GM23338 (cell line): ENCODE data around the gene IHH. TPM values are rescaled to one million over a fixed set of nuclear protein-coding genes. Genes with fewer than 3 reads are reported as not detected.

Experiments
- ATAC-seq: fragments of 200-7000 bp; cut with Tn5 transposase; 3 replicates; pipeline ENCODE4 v1.9.1; 2020
- DNase-seq: peaks from one replicate; pipeline ENCODE4 v3.0.0-alpha.2; 2015; ENCODE audit warnings: low spot score
- H2AFZ ChIP-seq: fragments of 200-600 bp; sonication (generic); 2 replicates; pipeline ENCODE4 v1.8.0; 2016; ENCODE audit warnings: antibody characterized with exemption, mild to moderate bottlenecking, moderate library complexity
- H3F3A ChIP-seq: fragments of 200-600 bp; sonication (generic); replicated peaks from 2 replicates; pipeline ENCODE4 v1.8.0; 2017; ENCODE audit warnings: antibody characterized with exemption, mixed run types, low read depth
- H3K27ac ChIP-seq: fragments of 200-600 bp; sonication (generic); 2 replicates; pipeline ENCODE4 v1.6.1; 2016; ENCODE audit warnings: low read depth
- H3K27me3 ChIP-seq: fragments of 200-600 bp; sonication (generic); 2 replicates; pipeline ENCODE4 v1.8.0; 2016; ENCODE audit warnings: mild to moderate bottlenecking, mixed run types, moderate library complexity; ENCODE audit not compliant: insufficient read depth
- H3K36me3 ChIP-seq: fragments of 200-600 bp; sonication (generic); 2 replicates; pipeline ENCODE4 v1.8.0; 2016; ENCODE audit warnings: mild to moderate bottlenecking; ENCODE audit not compliant: insufficient read depth
- H3K4me1 ChIP-seq: fragments of 200-600 bp; sonication (generic); 2 replicates; pipeline ENCODE4 v1.8.0; 2016; ENCODE audit warnings: mild to moderate bottlenecking, moderate library complexity; ENCODE audit not compliant: insufficient read depth
- H3K4me2 ChIP-seq: fragments of 200-600 bp; sonication (generic); 2 replicates; pipeline ENCODE4 v1.7.1; 2017; ENCODE audit warnings: mixed run types
- H3K4me3 ChIP-seq: fragments of 200-600 bp; sonication (generic); 2 replicates; pipeline ENCODE4 v1.6.1; 2016; ENCODE audit warnings: mixed run types
- H3K79me2 ChIP-seq: fragments of 200-600 bp; sonication (generic); replicated peaks from 2 replicates; pipeline ENCODE4 v1.8.0; 2017; ENCODE audit warnings: mild to moderate bottlenecking; ENCODE audit not compliant: insufficient read depth
- H3K9me2 ChIP-seq: fragments of 200-600 bp; sonication (generic); 2 replicates; pipeline ENCODE4 v1.8.0; 2017; ENCODE audit not compliant: insufficient read depth
- H4K20me1 ChIP-seq: fragments of 200-600 bp; sonication (generic); replicated peaks from 2 replicates; pipeline ENCODE4 v1.8.0; 2017; ENCODE audit warnings: mild to moderate bottlenecking; ENCODE audit not compliant: insufficient read depth
- H3K27ac Mint-ChIP-seq: 2 replicates; pipeline ENCODE4 v1.8.0; 2020; ENCODE audit warnings: inconsistent platforms, mild to moderate bottlenecking, moderate library complexity, mixed read lengths
- H3K27me3 Mint-ChIP-seq: 3 replicates; pipeline ENCODE4 v1.8.0; 2022; ENCODE audit warnings: low read depth, mild to moderate bottlenecking, moderate library complexity, mixed read lengths, inconsistent platforms; ENCODE audit not compliant: insufficient read depth, poor library complexity
- H3K36me3 Mint-ChIP-seq: 3 replicates; pipeline ENCODE4 v1.8.0; 2021; ENCODE audit warnings: low read depth, mild to moderate bottlenecking, inconsistent platforms, moderate library complexity, mixed read lengths
- H3K4me1 Mint-ChIP-seq: 3 replicates; pipeline ENCODE4 v1.8.0; 2020; ENCODE audit warnings: mild to moderate bottlenecking, inconsistent platforms, mixed read lengths
- H3K4me3 Mint-ChIP-seq: 3 replicates; pipeline ENCODE4 v1.8.0; 2021; ENCODE audit warnings: moderate library complexity, mild to moderate bottlenecking, inconsistent platforms, mixed read lengths
- H3K9me3 Mint-ChIP-seq: 3 replicates; pipeline ENCODE4 v1.8.0; 2020; ENCODE audit warnings: moderate library complexity, mild to moderate bottlenecking, inconsistent platforms, mixed read lengths
- CTCF ChIP-seq, 2 experiments: fragments of 200-600 bp in 1 of 2; sonication (generic) in 1 of 2; conservative IDR thresholded peaks; 2 replicates each; pipeline versions ENCODE4 v1.5.1 to v1.6.1; 2016 to 2017; ENCODE audit warnings: antibody characterized with exemption in 2 of 2, low read depth in 2 of 2, mild to moderate bottlenecking in 2 of 2, moderate library complexity in 1 of 2
- EZH2 ChIP-seq: fragments of 200-600 bp; sonication (generic); IDR thresholded peaks from one replicate; pipeline ENCODE4 v1.8.0; 2017; ENCODE audit warnings: antibody characterized with exemption, mild to moderate bottlenecking, low read depth; ENCODE audit not compliant: unreplicated experiment
- EZH2phosphoT487 ChIP-seq: fragments of 200-600 bp; sonication (generic); IDR thresholded peaks from one replicate; pipeline ENCODE4 v1.8.1; 2018; ENCODE audit warnings: antibody characterized with exemption; ENCODE audit not compliant: unreplicated experiment
- REST ChIP-seq: IDR thresholded peaks from one replicate; pipeline ENCODE4 v1.6.1; 2018; ENCODE audit warnings: antibody characterized with exemption; ENCODE audit not compliant: unreplicated experiment
- STAT1 ChIP-seq: IDR thresholded peaks from one replicate; pipeline ENCODE4 v1.6.1; 2016; ENCODE audit warnings: antibody characterized with exemption; ENCODE audit not compliant: unreplicated experiment
- polyA plus RNA-seq: library from polyadenylated mRNA; unstranded; fragments of >200 nt; fragmentation: Nextera tagmentation; extraction: Ambion mirVana; gene quantifications from 2 replicates; pipeline ENCODE4 v1.2.1, GENCODE V29; 2016
- total RNA-seq: library from RNA; depleted of rRNA; stranded (reverse); fragments of >200 nt; shearing (Covaris generic); gene quantifications from 2 replicates; pipeline ENCODE4 v1.2.3, GENCODE V29; 2014

Gene IHH
- total and polyA plus RNA-seq, 2 experiments from 2014 or later, result not detected

- H3K9me3 Mint-ChIP-seq, result no peaks in the 10 kb centered on the region
- no peaks in the 10 kb centered on the region for H3F3A ChIP-seq
- peaks cover 84% of the 10 kb centered on the region for H3K27me3 Mint-ChIP-seq
- no peaks in the 10 kb centered on the region for H3K9me2 ChIP-seq
- peaks cover 35% of the 10 kb centered on the region for H3K4me1 ChIP-seq
- ATAC-seq (no peak; the same call in 2 of the 3 replicates), DNase-seq (peak; percentile 24)
- peak overlapping the region; percentile 51; the same call in 1 of the 2 replicates for H3K4me3 ChIP-seq
- H2AFZ ChIP-seq, result no peak overlapping the region
- H3K4me1 Mint-ChIP-seq, result peaks cover 22% of the 10 kb centered on the region
- H3K36me3 Mint-ChIP-seq, result no peaks in the 10 kb centered on the region; the same call in 2 of the 3 replicates
- H3K27ac ChIP-seq, result no peak overlapping the region
- peak overlapping the region; percentile 73; the same call in 1 of the 2 replicates for H3K4me2 ChIP-seq
- no peak overlapping the region for H3K27ac Mint-ChIP-seq
- H3K79me2 ChIP-seq, result no peaks in the 10 kb centered on the region
- peaks cover 16% of the 10 kb centered on the region for H4K20me1 ChIP-seq
- no peak for TF ChIP-seq STAT1
- TF ChIP-seq REST, result no peak
- no peak for TF ChIP-seq CTCF (conservative IDR thresholded peaks at IDR 0.05; ENCODE audit: low read depth in 2 of 2)
- peak overlapping the region; percentile 48 for H3K4me3 Mint-ChIP-seq
- H3K36me3 ChIP-seq, result no peaks in the 10 kb centered on the region
- peaks cover 89% of the 10 kb centered on the region for H3K27me3 ChIP-seq
Measured at GRCh38 chr2:219059375-219059724, 1.4 kb downstream of the IHH start.

- Histone ChIP-seq H4K20me1 (peaks cover 15% of the 10 kb centered on the region), H2AFZ (no peak overlapping the region), H3F3A (no peaks in the 10 kb centered on the region), H3K4me1 (peaks cover 35% of the 10 kb centered on the region), H3K4me3 (peak overlapping the region; percentile 58), H3K4me2 (peak overlapping the region; percentile 86; the same call in 1 of the 2 replicates), H3K79me2 (no peaks in the 10 kb centered on the region), H3K27me3 (peaks cover 87% of the 10 kb centered on the region), H3K36me3 (no peaks in the 10 kb centered on the region), H3K9me2 (no peaks in the 10 kb centered on the region), H3K27ac (no peak overlapping the region)
- peak; percentile 52 for DNase-seq
- Mint-ChIP-seq H3K27me3 (peaks cover 88% of the 10 kb centered on the region), H3K27ac (no peak overlapping the region), H3K36me3 (no peaks in the 10 kb centered on the region; the same call in 2 of the 3 replicates), H3K4me1 (peaks cover 22% of the 10 kb centered on the region), H3K4me3 (peak overlapping the region; percentile 62; the same call in 1 of the 3 replicates), H3K9me3 (no peaks in the 10 kb centered on the region)
- peak; percentile 4 for ATAC-seq
- TF ChIP-seq EZH2 (peak; percentile 57), EZH2phosphoT487 (no peak)
Measured at GRCh38 chr2:219058541-219059374, 2.0 kb downstream of the IHH start.
